ENCODE data around the gene HTR3E. TPM values are rescaled to one million over a fixed set of nuclear protein-coding genes. Genes with fewer than 3 reads are reported as not detected.

The HTR3E gene
- total and polyA plus RNA-seq, 2 of the 13 experiments (the other 11 are each of a cell fraction or from before 2014, with no cell fraction given) = not detected

DNA sequence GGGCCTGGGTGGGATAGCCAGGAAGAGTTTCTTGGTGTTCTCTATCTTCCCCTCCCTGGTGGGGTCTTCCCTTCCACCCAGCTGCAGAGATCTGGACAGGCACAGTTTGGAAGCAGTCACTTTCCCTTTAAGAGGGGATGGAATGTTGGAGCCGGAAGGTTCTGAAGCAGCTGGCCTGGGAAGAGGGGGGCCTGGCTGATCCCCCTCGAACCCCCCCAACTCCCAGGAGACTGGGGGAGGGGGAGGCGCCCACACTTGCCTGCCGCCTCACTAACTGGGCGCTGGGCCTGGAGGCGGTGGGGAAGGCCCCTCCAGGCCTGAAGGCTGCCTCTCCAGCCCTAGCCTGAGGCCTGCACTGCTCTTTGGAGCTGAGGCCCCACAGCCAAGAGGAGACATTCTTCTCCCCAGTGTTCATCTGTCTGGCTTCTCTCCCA, 59.7 kb downstream of the HTR3E start (continued):
- TF ChIP-seq ZNF317 (CRISPR knock-in tag; IDR thresholded peaks at IDR 0.05) = no peak
- TF ChIP-seq, protein P1, sequence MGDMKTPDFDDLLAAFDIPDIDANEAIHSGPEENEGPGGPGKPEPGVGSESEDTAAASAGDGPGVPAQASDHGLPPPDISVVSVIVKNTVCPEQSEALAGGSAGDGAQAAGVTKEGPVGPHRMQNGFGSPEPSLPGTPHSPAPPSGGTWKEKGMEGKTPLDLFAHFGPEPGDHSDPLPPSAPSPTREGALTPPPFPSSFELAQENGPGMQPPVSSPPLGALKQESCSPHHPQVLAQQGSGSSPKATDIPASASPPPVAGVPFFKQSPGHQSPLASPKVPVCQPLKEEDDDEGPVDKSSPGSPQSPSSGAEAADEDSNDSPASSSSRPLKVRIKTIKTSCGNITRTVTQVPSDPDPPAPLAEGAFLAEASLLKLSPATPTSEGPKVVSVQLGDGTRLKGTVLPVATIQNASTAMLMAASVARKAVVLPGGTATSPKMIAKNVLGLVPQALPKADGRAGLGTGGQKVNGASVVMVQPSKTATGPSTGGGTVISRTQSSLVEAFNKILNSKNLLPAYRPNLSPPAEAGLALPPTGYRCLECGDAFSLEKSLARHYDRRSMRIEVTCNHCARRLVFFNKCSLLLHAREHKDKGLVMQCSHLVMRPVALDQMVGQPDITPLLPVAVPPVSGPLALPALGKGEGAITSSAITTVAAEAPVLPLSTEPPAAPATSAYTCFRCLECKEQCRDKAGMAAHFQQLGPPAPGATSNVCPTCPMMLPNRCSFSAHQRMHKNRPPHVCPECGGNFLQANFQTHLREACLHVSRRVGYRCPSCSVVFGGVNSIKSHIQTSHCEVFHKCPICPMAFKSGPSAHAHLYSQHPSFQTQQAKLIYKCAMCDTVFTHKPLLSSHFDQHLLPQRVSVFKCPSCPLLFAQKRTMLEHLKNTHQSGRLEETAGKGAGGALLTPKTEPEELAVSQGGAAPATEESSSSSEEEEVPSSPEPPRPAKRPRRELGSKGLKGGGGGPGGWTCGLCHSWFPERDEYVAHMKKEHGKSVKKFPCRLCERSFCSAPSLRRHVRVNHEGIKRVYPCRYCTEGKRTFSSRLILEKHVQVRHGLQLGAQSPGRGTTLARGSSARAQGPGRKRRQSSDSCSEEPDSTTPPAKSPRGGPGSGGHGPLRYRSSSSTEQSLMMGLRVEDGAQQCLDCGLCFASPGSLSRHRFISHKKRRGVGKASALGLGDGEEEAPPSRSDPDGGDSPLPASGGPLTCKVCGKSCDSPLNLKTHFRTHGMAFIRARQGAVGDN (CRISPR knock-in tag; IDR thresholded peaks at IDR 0.05) = peak; percentile 76
- TF ChIP-seq SUZ12 (IDR thresholded peaks at IDR 0.05; ENCODE audit: low read depth, low read length) = no peak
- 0 out of 2 replicates have a peak, but pooled peaks have one; percentile 1 for TF ChIP-seq BCL6 (CRISPR knock-in tag; IDR thresholded peaks at IDR 0.05)
- no peak for TF ChIP-seq ZNF782 (CRISPR knock-in tag; IDR thresholded peaks at IDR 0.05; ENCODE audit: borderline replicate concordance)
- no peak for TF ChIP-seq RBAK (CRISPR knock-in tag; IDR thresholded peaks at IDR 0.05)
- peak; percentile 26; the same call in 1 of the 2 replicates for TF ChIP-seq MED1 (CRISPR knock-in tag; IDR thresholded peaks at IDR 0.05)
- TF ChIP-seq GPN1 (CRISPR knock-in tag; IDR thresholded peaks at IDR 0.05; ENCODE audit: borderline replicate concordance) = no peak
- no peak for TF ChIP-seq SMARCC2 (IDR thresholded peaks at IDR 0.05)
- TF ChIP-seq ZNF605 (CRISPR knock-in tag; IDR thresholded peaks at IDR 0.05) = peak; percentile 58; the same call in 1 of the 2 replicates
- no peak for TF ChIP-seq ZBTB20 (CRISPR knock-in tag; IDR thresholded peaks at IDR 0.05; ENCODE audit: borderline replicate concordance, low read depth)
- TF ChIP-seq, protein P2, sequence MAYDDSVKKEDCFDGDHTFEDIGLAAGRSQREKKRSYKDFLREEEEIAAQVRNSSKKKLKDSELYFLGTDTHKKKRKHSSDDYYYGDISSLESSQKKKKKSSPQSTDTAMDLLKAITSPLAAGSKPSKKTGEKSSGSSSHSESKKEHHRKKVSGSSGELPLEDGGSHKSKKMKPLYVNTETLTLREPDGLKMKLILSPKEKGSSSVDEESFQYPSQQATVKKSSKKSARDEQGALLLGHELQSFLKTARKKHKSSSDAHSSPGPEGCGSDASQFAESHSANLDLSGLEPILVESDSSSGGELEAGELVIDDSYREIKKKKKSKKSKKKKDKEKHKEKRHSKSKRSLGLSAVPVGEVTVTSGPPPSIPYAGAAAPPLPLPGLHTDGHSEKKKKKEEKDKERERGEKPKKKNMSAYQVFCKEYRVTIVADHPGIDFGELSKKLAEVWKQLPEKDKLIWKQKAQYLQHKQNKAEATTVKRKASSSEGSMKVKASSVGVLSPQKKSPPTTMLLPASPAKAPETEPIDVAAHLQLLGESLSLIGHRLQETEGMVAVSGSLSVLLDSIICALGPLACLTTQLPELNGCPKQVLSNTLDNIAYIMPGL (CRISPR knock-in tag; IDR thresholded peaks at IDR 0.05; ENCODE audit: borderline replicate concordance in 1 of 2, low read depth in 1 of 2) = peak in 1 of 2 experiments; percentile 71; a peak in 2 of 4 replicates
- TF ChIP-seq GATAD2A (CRISPR knock-in tag; IDR thresholded peaks at IDR 0.05) = peak; percentile 35; the same call in 1 of the 2 replicates
- TF ChIP-seq STAG1 (CRISPR knock-in tag; IDR thresholded peaks at IDR 0.05) = no peak
- TF ChIP-seq ZNF556 (CRISPR knock-in tag; IDR thresholded peaks at IDR 0.05; ENCODE audit: borderline replicate concordance) = peak; percentile 20; the same call in 1 of the 2 replicates
- TF ChIP-seq KDM4B (CRISPR knock-in tag; IDR thresholded peaks at IDR 0.05) = 0 out of 2 replicates have a peak, but pooled peaks have one; percentile 47
- TF ChIP-seq HNRNPK (IDR thresholded peaks at IDR 0.05; ENCODE audit: low read depth, low read length, poor library complexity, severe bottlenecking) = no peak
- TF ChIP-seq, protein P3, sequence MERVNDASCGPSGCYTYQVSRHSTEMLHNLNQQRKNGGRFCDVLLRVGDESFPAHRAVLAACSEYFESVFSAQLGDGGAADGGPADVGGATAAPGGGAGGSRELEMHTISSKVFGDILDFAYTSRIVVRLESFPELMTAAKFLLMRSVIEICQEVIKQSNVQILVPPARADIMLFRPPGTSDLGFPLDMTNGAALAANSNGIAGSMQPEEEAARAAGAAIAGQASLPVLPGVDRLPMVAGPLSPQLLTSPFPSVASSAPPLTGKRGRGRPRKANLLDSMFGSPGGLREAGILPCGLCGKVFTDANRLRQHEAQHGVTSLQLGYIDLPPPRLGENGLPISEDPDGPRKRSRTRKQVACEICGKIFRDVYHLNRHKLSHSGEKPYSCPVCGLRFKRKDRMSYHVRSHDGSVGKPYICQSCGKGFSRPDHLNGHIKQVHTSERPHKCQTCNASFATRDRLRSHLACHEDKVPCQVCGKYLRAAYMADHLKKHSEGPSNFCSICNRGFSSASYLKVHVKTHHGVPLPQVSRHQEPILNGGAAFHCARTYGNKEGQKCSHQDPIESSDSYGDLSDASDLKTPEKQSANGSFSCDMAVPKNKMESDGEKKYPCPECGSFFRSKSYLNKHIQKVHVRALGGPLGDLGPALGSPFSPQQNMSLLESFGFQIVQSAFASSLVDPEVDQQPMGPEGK (CRISPR knock-in tag; IDR thresholded peaks at IDR 0.05) = peak; percentile 90
- TF ChIP-seq, protein P4, sequence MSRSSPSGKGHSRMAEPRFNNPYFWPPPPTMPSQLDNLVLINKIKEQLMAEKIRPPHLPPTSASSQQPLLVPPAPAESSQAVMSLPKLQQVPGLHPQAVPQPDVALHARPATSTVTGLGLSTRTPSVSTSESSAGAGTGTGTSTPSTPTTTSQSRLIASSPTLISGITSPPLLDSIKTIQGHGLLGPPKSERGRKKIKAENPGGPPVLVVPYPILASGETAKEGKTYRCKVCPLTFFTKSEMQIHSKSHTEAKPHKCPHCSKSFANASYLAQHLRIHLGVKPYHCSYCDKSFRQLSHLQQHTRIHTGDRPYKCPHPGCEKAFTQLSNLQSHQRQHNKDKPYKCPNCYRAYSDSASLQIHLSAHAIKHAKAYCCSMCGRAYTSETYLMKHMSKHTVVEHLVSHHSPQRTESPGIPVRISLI (CRISPR knock-in tag; IDR thresholded peaks at IDR 0.05; ENCODE audit: borderline replicate concordance) = no peak
- TF ChIP-seq ZNF441 (CRISPR knock-in tag; IDR thresholded peaks at IDR 0.05; ENCODE audit: borderline replicate concordance) = no peak; the same call in 1 of the 2 replicates
- TF ChIP-seq ZNF652 (CRISPR knock-in tag; IDR thresholded peaks at IDR 0.05; ENCODE audit: borderline replicate concordance, low read depth) = no peak
- no peak for TF ChIP-seq FOXJ3 (CRISPR knock-in tag; IDR thresholded peaks at IDR 0.05; ENCODE audit: borderline replicate concordance)

Measured in HepG2 (cell line).